D341Med (cell line): Measurements from ENCODE around the gene TSPAN6.

Experiments used
- DNase-seq: peaks from one replicate; pipeline ENCODE4 v3.0.0; 2012; ENCODE audit warnings: low spot score

Gene TSPAN6

DNA sequence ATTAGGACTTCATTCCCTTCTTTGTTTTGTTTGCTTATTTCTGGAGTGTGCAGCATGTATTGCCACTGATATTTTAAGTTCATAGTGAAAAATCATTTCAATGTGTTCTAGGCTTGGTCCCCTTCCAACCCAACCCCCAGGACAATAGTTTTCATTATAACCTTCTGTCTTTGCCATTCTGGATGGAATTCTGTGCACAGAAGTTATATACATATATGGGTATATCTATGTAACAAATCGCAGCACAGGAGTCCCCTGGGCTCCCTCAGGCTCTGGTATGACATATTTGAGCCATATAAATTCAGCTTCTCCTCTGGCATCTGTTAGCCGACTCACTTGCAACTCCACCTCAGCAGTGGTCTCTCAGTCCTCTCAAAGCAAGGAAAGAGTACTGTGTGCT, 52.0 kb downstream of the TSPAN6 start, which contains the start of gene TNMD:
Gene TNMD (plus strand): TSS at position 326 of the 400 bp plus-strand sequence. CDS start 83 bp downstream, outside the sequence.
- DNase-seq, result no peak
